ENCODE data around the gene KLK14. TPM values are rescaled to one million over a fixed set of nuclear protein-coding genes. Genes with fewer than 3 reads are reported as not detected.

The KLK14 gene
- total RNA-seq, 4 donors from 2014 or later = 1.1 to 6.6 TPM; not detected in 2

DNA sequence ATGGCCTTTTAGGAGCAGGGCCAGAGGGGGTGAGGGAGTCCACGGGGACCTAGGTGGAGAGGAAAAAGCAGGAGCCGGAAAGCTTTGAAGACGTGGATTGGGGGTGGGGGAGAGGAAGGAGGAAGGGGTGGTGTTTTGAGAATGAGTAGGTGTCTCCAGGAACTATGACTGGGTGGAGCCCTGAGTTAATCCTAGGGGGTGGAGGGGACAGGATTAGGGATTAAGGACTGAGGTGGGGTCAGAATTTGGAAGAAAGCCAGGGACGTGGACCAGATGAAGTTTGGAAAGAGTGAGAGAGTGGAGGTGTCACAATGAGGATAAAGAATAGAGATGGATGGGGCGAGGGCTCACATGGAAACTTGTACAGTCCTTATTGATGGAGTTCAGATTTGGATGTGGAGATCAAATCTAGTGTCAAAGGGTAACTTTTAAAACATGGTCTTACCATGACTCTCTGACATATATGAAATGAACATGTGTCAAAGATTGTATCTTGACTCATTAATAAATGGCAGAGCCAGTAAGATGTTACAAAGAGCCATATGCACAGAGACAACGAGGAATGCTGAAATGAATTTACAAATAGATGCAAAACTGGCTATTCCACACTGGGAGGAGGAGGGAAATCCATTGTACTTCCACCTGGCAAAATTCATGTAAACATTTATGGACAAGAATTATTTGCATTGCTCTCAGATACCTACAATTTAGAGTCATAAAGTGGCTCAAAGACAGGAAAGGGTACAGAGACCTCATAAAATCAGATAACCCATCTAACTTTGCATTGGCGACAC is 16.1 kb downstream of the KLK14 start:
- H3K27ac ChIP-seq = no peak overlapping the region
- TF ChIP-seq POLR2A (IDR thresholded peaks at IDR 0.05) = no peak
- TF ChIP-seq, protein P1, sequence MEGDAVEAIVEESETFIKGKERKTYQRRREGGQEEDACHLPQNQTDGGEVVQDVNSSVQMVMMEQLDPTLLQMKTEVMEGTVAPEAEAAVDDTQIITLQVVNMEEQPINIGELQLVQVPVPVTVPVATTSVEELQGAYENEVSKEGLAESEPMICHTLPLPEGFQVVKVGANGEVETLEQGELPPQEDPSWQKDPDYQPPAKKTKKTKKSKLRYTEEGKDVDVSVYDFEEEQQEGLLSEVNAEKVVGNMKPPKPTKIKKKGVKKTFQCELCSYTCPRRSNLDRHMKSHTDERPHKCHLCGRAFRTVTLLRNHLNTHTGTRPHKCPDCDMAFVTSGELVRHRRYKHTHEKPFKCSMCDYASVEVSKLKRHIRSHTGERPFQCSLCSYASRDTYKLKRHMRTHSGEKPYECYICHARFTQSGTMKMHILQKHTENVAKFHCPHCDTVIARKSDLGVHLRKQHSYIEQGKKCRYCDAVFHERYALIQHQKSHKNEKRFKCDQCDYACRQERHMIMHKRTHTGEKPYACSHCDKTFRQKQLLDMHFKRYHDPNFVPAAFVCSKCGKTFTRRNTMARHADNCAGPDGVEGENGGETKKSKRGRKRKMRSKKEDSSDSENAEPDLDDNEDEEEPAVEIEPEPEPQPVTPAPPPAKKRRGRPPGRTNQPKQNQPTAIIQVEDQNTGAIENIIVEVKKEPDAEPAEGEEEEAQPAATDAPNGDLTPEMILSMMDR (IDR thresholded peaks at IDR 0.05) = no peak
- no peaks in the 10 kb centered on the region for H3K27me3 ChIP-seq
- H3K36me3 ChIP-seq = no peaks in the 10 kb centered on the region
- no peaks in the 10 kb centered on the region for H3K9me3 ChIP-seq
- H3K4me3 ChIP-seq = no peak overlapping the region
- DNase-seq = no peak
- H3K4me1 ChIP-seq = peaks cover 0 to 7% (median 0%) of the 10 kb centered on the region in 4 donors

- Histone ChIP-seq H3K27me3 (no peaks in the 10 kb centered on the region), H3K27ac (no peak overlapping the region), H3K9me3 (no peaks in the 10 kb centered on the region), H3K4me1 (peaks cover 0 to 7% (median 0%) of the 10 kb centered on the region in 4 donors), H3K4me3 (peak overlapping the region in 1 of 4 donors; percentile 27), H3K36me3 (no peaks in the 10 kb centered on the region)
- no peak for TF ChIP-seq POLR2A (IDR thresholded peaks at IDR 0.05)
- TF ChIP-seq, protein P1 (IDR thresholded peaks at IDR 0.05) = no peak
- DNase-seq = no peak
Measured at GRCh38 chr19:51065221-51065960, 17.3 kb downstream of the KLK14 start.

DNA sequence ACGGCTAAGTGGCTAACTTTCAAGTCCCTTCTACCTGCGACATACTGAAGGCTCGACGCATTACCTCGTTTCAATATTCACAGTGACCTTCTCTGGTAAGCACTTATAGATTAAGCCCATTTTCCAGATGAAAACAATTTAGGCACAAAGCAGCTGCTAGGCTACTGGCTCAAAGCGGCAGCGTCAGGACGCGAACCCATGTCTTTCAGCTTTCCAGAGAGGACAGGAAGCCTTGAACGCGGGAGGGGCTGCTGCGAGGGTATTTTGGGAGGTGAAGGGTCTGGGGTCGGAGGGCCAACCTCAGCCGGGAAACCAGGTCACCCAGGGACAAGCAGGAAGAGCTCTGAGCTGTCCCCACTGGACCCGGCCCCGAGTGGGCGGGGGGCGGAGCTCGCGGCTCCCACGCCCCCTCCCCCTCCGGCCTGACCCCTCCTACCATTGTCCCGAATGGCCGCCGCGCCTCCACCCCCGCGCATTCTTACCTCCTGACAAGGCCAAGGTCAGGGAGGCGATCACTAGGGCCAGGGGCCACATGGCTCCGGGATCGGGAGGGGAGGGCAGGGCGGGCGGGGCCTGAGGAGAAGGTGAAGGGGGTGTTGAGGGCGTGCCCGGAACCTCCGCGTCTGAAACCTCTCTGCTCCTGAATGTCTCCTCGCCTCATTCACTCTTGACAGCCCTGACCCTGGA is 18.0 kb downstream of the KLK14 start, which contains the start of gene KLK13:
Gene KLK13 (minus strand): TSS at position 559 of the 687 bp plus-strand sequence. CDS start 25 bp downstream, at position 534.
- Histone ChIP-seq H3K36me3 (no peaks in the 10 kb centered on the region), H3K27ac (no peak within 1 kb of the TSS), H3K27me3 (no peaks in the 10 kb centered on the region), H3K9me3 (no peaks in the 10 kb centered on the region), H3K4me1 (peaks cover 0 to 7% (median 0%) of the 10 kb centered on the region in 4 donors), H3K4me3 (peak within 1 kb of the TSS in 1 of 4 donors; percentile 27)
- DNase-seq = no peak
- no peak for TF ChIP-seq POLR2A (IDR thresholded peaks at IDR 0.05)
- TF ChIP-seq, protein P1 (IDR thresholded peaks at IDR 0.05) = no peak

DNA sequence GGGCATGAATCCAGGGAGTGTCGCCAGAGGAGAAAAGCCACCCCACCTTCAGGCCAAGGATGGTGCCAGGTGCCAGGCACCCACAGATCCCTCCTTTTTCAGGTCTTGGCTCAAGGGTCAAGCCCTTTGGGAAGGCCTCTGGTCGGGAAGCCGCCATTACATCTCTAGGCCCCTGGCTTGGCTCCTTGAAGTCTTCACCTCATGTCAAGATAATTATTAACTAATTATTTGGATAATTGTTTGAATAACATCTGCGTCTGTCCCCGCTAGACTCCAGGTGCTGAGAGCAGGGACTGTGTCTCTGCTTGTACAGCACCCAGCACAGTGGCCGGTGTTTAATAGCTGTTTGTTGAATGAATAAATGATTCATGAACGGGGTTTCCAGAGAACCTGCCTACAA is 19.0 kb downstream of the KLK14 start:
- H3K4me1 ChIP-seq = peaks cover 0 to 7% (median 0%) of the 10 kb centered on the region in 4 donors
- no peaks in the 10 kb centered on the region for H3K9me3 ChIP-seq
- H3K27ac ChIP-seq = no peak overlapping the region
- H3K36me3 ChIP-seq = no peaks in the 10 kb centered on the region
- no peak for TF ChIP-seq POLR2A (IDR thresholded peaks at IDR 0.05)
- TF ChIP-seq, protein P1 (IDR thresholded peaks at IDR 0.05) = no peak
- H3K27me3 ChIP-seq = no peaks in the 10 kb centered on the region
- no peak for DNase-seq
- no peak overlapping the region for H3K4me3 ChIP-seq

- H3K4me3 ChIP-seq = no peak overlapping the region
- H3K4me1 ChIP-seq = peaks cover 0 to 7% (median 0%) of the 10 kb centered on the region in 4 donors
- TF ChIP-seq, protein P1 (IDR thresholded peaks at IDR 0.05) = no peak
- TF ChIP-seq POLR2A (IDR thresholded peaks at IDR 0.05) = no peak
- no peak overlapping the region for H3K27ac ChIP-seq
- DNase-seq = no peak
- no peaks in the 10 kb centered on the region for H3K27me3 ChIP-seq
- H3K36me3 ChIP-seq = no peaks in the 10 kb centered on the region
- H3K9me3 ChIP-seq = no peaks in the 10 kb centered on the region
Measured at GRCh38 chr19:51060973-51061372, 21.7 kb downstream of the KLK14 start.

All from Peyer's patch (tissue), 4 donors.